IPS DF 4.7 (cell line): Measurements from ENCODE around the gene MMP2.
A peak's percentile ranks its signal among the peaks of the same experiment; 100 is the strongest.

Experiments used
- DNase-seq: peaks from one replicate; pipeline ENCODE4 v3.0.0-alpha.2; 2013; ENCODE audit warnings: low spot score; ENCODE audit errors: extremely low read depth

MMP2 gene

DNA sequence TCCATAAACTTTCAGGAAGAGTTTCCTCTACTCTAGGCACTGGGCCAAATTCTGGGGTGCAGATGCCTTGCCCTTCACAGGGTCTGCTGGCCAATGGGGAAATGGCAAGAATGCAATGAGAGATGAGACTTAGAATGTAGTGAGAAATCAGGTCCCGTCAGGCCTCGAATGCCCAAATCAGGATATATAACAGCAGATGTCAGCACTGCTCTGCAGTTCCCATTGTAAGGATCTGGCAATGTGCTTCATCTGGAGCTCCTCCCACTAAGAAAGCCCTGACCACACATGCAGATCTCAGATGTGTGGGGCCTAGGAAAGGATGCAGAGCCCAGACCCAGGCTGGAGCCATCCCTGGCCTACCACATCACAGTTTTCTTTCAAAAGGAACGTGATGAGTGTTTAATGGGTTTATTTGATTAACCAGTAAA lies 16.0 kb downstream of the MMP2 start:
- DNase-seq: no peak

DNA sequence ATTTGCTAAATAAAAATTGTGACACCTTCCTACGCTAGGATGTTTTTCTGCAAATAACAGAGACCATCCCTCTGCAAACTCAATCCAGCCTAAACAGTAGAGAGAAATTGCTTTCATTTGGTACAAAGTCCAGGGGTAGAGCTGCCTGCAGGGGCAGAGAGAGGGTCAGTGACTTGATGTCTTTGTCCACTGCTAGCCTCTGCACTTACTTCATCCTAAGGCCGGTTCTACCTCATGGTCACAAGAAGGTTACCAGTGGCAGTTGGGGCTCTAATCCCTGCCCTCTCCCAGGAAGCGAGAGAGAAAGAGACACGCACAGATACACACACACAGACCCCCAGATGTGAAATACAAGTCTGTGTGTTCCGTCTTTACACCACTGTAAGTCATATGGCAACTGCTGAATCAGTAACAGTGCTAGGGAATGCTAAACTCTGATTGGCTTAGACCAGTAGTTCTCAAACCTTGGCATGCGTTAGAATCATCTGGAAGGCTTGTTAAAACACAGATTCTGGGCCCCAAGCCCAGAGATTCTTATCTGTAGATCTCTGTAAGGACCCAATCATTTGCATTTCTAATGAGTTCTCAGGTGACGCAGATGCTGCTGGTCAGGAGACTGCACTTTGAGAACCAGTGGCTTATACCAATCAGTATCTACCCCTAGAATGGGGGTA lies 16.8 kb downstream of the MMP2 start:
- DNase-seq: no peak

DNA sequence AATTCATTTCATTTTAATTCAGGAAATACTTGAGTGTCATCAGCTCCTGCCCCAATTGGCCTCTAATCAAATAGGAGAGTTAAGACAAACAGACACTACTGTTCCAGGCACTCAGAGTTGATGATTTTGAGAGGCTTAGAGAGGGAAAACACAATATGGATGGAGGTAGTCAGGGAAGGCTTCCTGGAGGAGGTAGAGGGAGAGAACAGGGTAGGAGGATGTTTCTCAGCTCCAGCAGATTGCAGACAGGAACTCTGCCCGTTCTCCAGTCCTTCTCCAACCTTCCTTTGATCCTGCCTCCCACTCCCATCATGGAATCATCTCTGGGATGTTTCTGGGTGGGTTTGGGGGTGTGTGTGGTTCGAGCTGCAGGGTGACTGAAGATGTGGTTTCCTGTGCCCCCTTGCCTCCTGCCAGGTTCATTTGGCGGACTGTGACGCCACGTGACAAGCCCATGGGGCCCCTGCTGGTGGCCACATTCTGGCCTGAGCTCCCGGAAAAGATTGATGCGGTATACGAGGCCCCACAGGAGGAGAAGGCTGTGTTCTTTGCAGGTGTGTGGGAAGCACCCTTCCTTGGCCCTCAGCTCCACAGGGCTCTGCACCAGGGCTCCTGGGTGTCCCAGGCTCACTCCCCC lies 17.6 kb downstream of the MMP2 start:
- DNase-seq: no peak

DNA sequence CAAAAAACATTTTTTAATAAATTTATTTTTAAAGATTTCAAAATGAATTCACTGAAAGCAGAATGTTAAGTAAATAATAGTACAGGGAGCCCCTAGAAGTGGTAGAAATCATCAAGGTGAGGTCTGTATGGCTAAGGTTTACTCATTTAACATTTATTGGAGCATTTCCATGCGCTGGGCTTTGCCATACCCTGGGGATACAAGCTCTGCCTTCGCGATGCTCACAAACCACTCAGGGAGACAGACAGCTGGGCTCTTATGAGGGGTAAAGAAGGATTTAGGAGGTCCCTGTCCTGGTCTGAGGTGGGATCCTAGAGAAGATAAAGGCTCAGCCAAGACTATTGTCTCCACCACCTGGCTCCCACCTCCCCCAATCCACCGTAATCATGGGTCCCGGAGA lies 18.6 kb downstream of the MMP2 start:
- no peak for DNase-seq

DNA sequence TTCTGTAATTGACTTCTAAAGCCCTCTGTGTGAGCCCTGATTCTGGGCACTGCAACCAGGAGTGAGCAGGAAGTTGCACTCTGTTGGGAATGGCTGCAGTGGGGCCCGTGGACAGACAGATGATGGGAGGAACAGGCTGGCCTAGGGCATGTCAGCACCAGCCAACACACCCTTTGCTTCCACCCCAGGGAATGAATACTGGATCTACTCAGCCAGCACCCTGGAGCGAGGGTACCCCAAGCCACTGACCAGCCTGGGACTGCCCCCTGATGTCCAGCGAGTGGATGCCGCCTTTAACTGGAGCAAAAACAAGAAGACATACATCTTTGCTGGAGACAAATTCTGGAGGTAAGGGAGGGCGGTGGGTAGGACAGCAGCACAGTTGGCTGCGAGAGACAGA lies 19.1 kb downstream of the MMP2 start:
- no peak for DNase-seq

GRCh38 chr16:55499281-55499680 lies 20.3 kb downstream of the MMP2 start:
- DNase-seq: no peak

DNA sequence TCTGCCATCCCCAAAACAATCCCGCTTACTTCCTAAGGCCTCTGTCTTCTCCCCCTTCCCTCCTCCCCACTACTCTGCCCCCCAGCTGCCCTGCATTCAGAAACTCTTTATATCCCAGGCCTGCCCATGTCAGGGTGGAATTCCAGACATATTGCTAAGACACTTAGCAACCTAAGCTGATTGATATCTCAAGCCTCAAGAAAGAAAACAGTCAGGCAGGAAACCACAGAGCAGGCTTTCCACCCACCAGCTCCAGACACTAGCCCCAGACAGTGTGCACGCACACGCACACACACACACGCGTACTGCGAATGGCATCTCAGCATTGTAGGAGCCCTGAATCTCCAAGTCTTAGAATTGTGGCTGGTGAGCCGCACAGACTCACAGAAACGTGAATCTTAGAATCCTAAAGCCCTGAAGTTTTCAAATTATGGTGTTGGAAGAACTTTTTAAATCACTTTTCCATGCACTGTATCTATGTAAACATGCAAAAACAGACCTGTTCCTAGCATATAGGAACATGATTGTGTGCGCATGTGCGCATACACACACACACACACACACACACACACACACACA lies 21.0 kb downstream of the MMP2 start:
- DNase-seq: no peak

- no peak for DNase-seq
Observed at GRCh38 chr16:55500530-55501011, 21.6 kb downstream of the MMP2 start.

GRCh38 chr16:55501549-55502322 lies 22.7 kb downstream of the MMP2 start:
- DNase-seq: no peak

DNA sequence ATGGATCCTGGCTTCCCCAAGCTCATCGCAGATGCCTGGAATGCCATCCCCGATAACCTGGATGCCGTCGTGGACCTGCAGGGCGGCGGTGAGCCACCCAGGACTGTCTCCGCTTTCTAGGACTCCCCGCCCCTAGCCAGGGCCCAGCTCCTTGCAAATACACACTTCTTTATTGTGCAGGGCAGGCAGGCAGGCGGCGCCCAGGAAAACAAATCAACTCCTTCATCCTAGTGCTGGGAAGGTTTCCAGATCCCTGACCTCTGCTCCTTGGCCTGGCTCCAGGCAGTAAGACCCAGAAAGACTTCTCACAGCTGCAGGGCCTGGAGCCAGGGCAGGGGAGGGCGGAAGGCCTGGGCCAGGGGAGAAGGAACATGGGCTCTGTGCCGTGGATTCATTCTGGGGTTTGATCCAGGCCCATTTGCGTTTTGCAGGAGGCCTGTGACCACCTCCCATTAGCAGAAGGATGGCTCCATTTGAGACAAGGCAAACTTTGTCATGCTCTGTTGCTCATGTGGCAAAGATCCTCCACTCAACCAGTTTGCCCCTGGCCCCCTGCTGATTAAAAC lies 23.9 kb downstream of the MMP2 start:
- DNase-seq: no peak

DNA sequence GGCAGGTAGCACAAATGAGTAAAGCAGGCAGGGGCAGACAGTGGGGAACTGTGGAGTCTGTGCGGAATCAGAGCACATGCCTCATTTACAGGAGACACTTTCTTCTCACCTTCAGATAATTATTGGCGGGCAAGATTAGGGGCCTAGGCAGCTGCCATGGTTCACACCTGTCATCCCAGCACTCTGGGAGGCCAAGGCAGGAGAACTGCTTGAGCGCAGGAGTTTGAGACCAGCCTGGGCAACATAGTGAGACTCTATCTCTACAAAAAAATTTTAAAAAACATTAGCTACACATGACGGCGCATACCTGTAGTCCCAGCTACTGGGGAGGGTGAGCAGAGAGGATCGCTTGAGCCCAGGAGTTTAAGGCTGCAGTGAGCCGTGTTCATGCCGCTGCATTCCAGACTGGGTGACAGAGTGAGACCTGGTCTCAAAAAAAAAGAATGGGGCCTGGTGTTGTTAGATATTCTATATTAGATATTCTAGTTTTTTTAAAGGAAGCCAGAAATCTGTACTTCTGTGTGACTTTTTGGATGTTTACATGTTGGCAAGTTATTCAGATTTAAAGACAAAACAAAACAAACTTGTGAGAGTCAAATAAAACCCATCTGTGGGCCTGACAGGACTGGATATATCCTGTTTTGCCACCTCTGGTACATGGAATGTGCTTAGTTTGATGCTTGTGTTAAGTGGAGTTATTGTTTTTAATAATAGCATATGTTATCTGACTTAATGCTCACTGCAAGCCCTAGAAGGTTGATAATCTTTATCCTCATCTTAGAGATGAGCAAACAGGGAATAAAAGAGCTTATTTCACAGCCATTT lies 24.9 kb downstream of the MMP2 start:
- no peak for DNase-seq

- DNase-seq: no peak
Observed at GRCh38 chr16:55505333-55506015, 26.5 kb downstream of the MMP2 start.

- no peak for DNase-seq
Observed at GRCh38 chr16:55506083-55506482, 27.1 kb downstream of the MMP2 start.

GRCh38 chr16:55506708-55507107 lies 27.7 kb downstream of the MMP2 start:
- DNase-seq: no peak

DNA sequence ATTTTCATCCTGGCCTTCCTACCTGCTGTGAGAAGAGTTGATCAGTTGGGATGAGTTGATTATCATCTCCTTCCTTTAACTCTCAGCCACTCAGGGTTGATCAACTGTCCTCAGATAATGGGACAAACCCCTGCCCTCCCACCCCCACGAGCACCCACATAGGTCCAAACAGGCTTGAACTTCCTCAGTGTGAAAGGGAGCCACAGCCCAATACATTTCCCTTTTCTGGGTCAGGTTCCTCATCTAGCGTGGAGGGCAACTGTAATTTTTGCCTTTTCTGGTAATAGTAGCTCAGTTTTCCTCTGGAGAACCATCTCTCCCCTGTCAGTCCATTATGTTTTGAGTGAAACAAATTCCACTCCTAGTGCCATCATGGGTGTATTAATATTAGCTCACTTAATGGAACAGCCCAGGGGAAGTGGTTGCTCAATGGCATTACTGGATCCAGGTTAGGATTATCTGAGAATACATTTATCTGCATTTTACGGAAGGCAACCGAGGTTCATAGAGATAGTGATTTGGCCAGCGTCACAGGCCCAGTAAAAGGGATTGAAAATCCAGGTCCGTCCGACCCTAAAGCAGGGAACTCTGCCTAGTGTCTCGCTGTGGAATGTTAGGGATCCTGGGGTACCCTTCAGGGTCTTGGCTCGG lies 29.4 kb downstream of the MMP2 start:
- DNase-seq: no peak

DNA sequence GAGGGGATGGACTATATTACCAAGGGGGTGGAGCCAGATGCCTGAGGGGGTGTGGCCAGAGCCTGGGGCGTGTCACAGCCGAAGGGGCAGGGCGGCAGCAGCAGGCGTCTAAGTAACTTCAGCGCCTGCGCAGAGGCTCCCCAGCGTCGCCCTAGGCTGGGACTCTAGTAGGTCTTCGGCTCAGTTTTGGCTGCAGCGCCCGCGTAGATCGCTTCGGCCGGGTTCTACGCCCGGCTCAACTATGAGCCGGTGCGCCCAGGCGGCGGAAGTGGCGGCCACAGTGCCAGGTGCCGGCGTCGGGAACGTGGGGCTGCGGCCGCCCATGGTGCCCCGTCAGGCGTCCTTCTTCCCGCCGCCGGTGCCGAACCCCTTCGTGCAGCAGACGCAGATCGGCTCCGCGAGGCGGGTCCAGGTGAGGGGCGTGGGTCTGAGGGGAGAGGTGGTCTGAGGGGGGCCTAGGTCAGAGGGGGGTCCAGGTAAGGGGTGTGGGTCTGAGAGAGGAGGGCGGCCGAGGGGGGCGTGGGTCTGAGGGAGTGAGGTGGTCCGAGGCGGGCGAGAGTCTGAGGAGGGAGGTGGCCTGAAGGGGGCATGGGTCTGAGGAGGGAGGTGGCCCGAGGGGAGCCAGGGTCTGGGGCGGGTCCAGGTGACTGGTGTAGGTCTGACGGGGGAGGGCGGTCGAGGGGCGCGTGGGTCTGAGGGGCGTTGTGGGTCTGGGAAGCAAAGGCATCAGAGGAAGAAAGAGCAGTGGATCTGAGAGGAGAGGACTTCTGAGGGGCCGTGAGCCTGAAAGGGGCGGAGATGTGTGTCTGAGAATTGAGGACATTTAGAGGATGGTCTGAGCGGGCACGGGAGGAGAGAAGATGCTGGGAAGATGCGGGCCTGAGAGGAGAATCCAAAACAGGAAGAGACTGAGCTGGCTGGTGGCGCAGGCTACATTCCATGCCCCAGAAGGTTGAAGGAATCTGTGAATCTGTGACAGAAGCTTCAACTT lies 30.2 kb downstream of the MMP2 start, which contains the start of gene LPCAT2:
Gene LPCAT2, plus strand, starts transcription at position 132 of the 991 bp plus-strand sequence. Its CDS starts 110 bp downstream, at position 242.
- peak; percentile 38 for DNase-seq

DNA sequence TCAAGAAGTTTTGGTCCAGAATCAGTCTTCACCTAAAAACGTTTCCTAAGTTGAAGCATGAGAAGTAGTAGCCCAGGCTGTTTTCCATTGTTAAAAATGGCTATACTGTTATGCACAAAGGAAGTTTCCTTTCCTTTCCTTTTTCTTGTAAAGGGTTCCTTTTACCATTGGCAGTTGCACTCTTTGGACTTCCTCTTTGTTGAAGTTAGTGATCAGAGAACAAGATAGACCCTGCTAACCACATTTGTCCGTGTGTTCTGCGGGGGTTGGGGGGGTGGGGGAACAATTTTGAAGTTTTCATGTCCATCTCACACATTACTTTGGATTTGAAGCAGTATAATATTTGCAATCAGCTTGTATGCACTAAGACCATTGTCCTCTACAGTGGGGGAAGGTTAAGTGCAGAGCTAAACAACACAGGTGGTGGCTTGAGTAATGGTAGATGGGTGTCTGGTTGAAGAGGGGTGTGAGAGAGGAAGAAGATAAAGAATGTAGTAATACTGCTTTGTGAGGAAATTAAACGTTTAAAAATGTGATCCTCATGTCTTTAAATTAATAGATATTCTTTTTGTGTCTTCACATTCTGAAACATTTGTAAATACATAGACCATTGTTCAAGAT lies 31.3 kb downstream of the MMP2 start:
- DNase-seq: no peak

DNA sequence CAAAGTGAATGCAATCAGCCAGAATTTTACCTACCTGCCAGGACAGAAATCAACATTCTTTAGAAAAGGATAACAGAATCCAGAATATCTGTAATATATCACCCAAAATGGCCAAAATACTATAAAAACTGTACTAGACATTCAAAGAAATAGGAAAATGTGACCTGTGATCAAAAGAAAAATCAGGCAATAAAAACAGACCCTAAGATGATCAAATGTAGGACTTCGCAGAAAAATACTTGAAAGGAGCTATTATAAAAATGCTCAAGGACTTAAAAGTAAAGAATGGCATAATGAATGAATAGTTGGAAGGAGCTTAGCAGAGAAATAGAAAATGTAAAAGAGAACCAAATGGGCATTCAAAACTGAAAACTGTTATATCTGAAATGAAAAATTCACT lies 33.9 kb downstream of the MMP2 start:
- DNase-seq: no peak
